ENCODE data around the gene EPAS1.

DNA sequence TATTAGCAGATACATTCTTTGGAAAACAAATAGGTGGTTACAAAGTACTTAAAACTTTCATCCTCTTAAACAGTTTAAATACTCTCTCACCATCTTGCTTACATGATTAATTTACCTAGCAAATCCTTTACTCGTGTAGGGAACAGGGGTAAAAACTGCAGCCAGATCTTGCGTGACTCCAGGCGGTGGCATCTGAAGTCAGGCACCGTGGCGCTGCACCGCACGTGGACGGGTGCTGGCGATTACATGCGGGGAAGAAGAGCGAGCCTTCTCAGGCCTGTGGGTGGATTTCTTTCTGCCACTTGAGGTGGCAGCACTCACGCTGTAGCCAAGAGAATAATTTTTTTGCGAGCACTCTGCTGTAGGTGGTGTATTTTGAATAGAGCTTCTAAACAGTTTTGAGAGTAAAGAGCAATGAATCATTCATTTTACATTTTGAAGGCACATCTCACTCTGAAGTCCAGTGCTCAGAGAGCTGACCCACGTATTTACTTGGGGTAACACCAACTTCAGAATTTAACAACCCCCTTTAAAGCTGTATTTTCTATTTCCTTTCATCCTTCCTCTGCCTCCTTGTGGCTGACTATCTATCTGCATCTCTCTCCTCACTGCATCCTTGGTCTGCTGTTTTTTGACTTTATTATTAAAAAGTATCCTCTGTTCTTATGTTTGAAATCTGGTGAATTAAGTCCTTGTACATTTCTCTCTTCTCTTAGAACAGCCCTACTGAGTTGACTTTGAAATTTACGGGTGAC, 68.9 kb downstream of the EPAS1 start:
- TF ChIP-seq, protein P1, sequence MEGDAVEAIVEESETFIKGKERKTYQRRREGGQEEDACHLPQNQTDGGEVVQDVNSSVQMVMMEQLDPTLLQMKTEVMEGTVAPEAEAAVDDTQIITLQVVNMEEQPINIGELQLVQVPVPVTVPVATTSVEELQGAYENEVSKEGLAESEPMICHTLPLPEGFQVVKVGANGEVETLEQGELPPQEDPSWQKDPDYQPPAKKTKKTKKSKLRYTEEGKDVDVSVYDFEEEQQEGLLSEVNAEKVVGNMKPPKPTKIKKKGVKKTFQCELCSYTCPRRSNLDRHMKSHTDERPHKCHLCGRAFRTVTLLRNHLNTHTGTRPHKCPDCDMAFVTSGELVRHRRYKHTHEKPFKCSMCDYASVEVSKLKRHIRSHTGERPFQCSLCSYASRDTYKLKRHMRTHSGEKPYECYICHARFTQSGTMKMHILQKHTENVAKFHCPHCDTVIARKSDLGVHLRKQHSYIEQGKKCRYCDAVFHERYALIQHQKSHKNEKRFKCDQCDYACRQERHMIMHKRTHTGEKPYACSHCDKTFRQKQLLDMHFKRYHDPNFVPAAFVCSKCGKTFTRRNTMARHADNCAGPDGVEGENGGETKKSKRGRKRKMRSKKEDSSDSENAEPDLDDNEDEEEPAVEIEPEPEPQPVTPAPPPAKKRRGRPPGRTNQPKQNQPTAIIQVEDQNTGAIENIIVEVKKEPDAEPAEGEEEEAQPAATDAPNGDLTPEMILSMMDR (IDR thresholded peaks at IDR 0.05), result peak; percentile 26 to 49 (median 33)
- TF ChIP-seq POLR2AphosphoS5 (IDR thresholded peaks at IDR 0.05) (no peak), POLR2A (IDR thresholded peaks at IDR 0.05) (no peak), EP300 (IDR thresholded peaks at IDR 0.05; ENCODE audit: low read depth) (no peak)

Data from transverse colon (tissue), 4 donors.